HCT116 (cell line): Measurements from ENCODE around the gene SLC6A13. TPM values are rescaled to one million over a fixed set of nuclear protein-coding genes. Genes with fewer than 3 reads are reported as not detected.

ENCODE experiments used
- ATAC-seq: fragments of 200-7000 bp; cut with Tn5 transposase; 2 replicates; pipeline ENCODE4 v1.9.1; 2020; ENCODE audit warnings: mild to moderate bottlenecking, moderate library complexity
- BruUV-seq: library from RNA; stranded (reverse); fragments of 400-500 nt; replicated peaks from 2 replicates; lab custom pipeline; 2021; lab: Mats Ljungman, UMichigan
- CTCF ChIA-PET: fragments of 300-600 bp; sonication (Branson Sonifier 250); formaldehyde crosslinking; loops from one replicate; lab custom pipeline; 2021; ENCODE audit warnings: antibody characterized with exemption; lab: Charles Lee
- POLR2A ChIA-PET: fragments of 300-600, 350-600 bp; sonication (Branson Sonifier 250); formaldehyde crosslinking; loops from one replicate; lab custom pipeline; 2021; ENCODE audit warnings: antibody characterized with exemption; lab: Charles Lee
- RAD21 ChIA-PET, 2 experiments: fragments of 300-600 bp; sonication (Branson Sonifier 250); formaldehyde crosslinking; loops; one replicate each; lab custom pipeline; 2023; ENCODE audit warnings: low total read pairs in 2 of 2; ENCODE audit not compliant: uncharacterized antibody in 2 of 2, unreplicated experiment in 2 of 2, low non-redundant PET in 1 of 2; lab: Charles Lee
- DNase-seq: peaks from one replicate; pipeline ENCODE4 v3.0.0-alpha.2; 2010; ENCODE audit warnings: low read depth, low spot score
- H2AFZ ChIP-seq: fragments of 200-600 bp; shearing (Covaris generic), sonication (generic); 2 replicates; pipeline ENCODE4 v1.6.1; 2017; ENCODE audit warnings: low read depth, mixed run types, mixed read lengths, antibody characterized with exemption, low read length; ENCODE audit not compliant: poor library complexity, severe bottlenecking
- H3K27ac ChIP-seq: 2 replicates; pipeline ENCODE4 v1.5.1; 2012; ENCODE audit warnings: low read depth, low read length
- H3K27me3 ChIP-seq: fragments of 200-600 bp; sonication (generic); 2 replicates; pipeline ENCODE4 v1.6.1; 2016; ENCODE audit warnings: mixed run types, low read length, mixed read lengths; ENCODE audit not compliant: insufficient read depth
- H3K36me3 ChIP-seq, 2 experiments: fragments of 200-500 bp in 1 of 2; fragments of 200-600 bp in 1 of 2; sonication (Bioruptor generic) in 1 of 2; sonication (generic) in 1 of 2; 2 replicates each; pipeline versions ENCODE4 v1.5.1 to v1.6.1; 2014 to 2016; ENCODE audit warnings: low read length in 2 of 2, inconsistent platforms in 1 of 2, mixed read lengths in 1 of 2, mixed run types in 1 of 2; ENCODE audit not compliant: insufficient read depth in 2 of 2, control insufficient read depth in 1 of 2
- H3K4me1 ChIP-seq, 2 experiments: fragments of 200-600 bp in 1 of 2; sonication (generic) in 1 of 2; 2 replicates each; pipeline versions ENCODE4 v1.5.1 to v1.6.1; 2012 to 2017; ENCODE audit warnings: low read length in 2 of 2, inconsistent platforms in 1 of 2, mild to moderate bottlenecking in 1 of 2, mixed read lengths in 1 of 2, mixed run types in 1 of 2, moderate library complexity in 1 of 2; ENCODE audit not compliant: insufficient read depth in 2 of 2, control insufficient read depth in 1 of 2
- H3K4me2 ChIP-seq: fragments of 200-600 bp; sonication (generic); 2 replicates; pipeline ENCODE4 v1.6.1; 2017; ENCODE audit warnings: mixed run types, low read length, mixed read lengths
- H3K4me3 ChIP-seq, 2 experiments: fragments of 200-600 bp in 1 of 2; sonication (generic) in 1 of 2; replicated peaks in 1 of 2; 2 replicates each; pipeline ENCODE4 v1.5.1; 2011 to 2016; ENCODE audit warnings: low read length in 2 of 2, control low read depth in 1 of 2, low read depth in 1 of 2, mild to moderate bottlenecking in 1 of 2, mixed read lengths in 1 of 2, mixed run types in 1 of 2
- H3K79me2 ChIP-seq: fragments of 200-600 bp; sonication (generic); 2 replicates; pipeline ENCODE4 v1.6.1; 2017; ENCODE audit warnings: mild to moderate bottlenecking, mixed run types, low read length, moderate library complexity, mixed read lengths; ENCODE audit not compliant: insufficient read depth
- H3K9ac ChIP-seq: fragments of 200-600 bp; sonication (generic); 2 replicates; pipeline ENCODE4 v1.6.1; 2016; ENCODE audit warnings: low read length, mixed read lengths
- H3K9me2 ChIP-seq: fragments of 200-600 bp; sonication (generic), shearing (Covaris generic); 2 replicates; pipeline ENCODE4 v1.6.1; 2017; ENCODE audit warnings: mixed run types, mild to moderate bottlenecking, moderate library complexity; ENCODE audit not compliant: insufficient read depth
- H3K9me3 ChIP-seq, 2 experiments: fragments of 200-500 bp in 1 of 2; fragments of 200-600 bp in 1 of 2; sonication (Bioruptor generic) in 1 of 2; sonication (generic) in 1 of 2; 2 replicates each; pipeline ENCODE4 v1.6.1; 2014 to 2017; ENCODE audit warnings: low read length in 2 of 2, mixed read lengths in 2 of 2, inconsistent platforms in 1 of 2, low read depth in 1 of 2, mild to moderate bottlenecking in 1 of 2, mixed run types in 1 of 2, moderate library complexity in 1 of 2; ENCODE audit not compliant: control insufficient read depth in 1 of 2, insufficient read depth in 1 of 2
- H4K20me1 ChIP-seq: fragments of 200-600 bp; sonication (generic), shearing (Covaris generic); 2 replicates; pipeline ENCODE4 v1.6.1; 2017; ENCODE audit warnings: mixed run types, mild to moderate bottlenecking, moderate library complexity; ENCODE audit not compliant: insufficient read depth
- CBX3 ChIP-seq: IDR thresholded peaks from 2 replicates; pipeline ENCODE4 v1.6.1; 2012; ENCODE audit warnings: low read depth
- CEBPB ChIP-seq: IDR thresholded peaks from 2 replicates; pipeline ENCODE4 v1.6.1; 2012; ENCODE audit warnings: low read depth
- ELF1 ChIP-seq: IDR thresholded peaks from 2 replicates; pipeline ENCODE4 v1.6.1; 2012; ENCODE audit warnings: low read depth, borderline replicate concordance
- EZH2 ChIP-seq: fragments of 200-600 bp; sonication (generic); IDR thresholded peaks from 2 replicates; pipeline ENCODE4 v1.6.1; 2017; ENCODE audit warnings: antibody characterized with exemption, mixed run types
- POLR2A ChIP-seq: IDR thresholded peaks from 2 replicates; pipeline ENCODE4 v1.7.0; 2011; ENCODE audit warnings: borderline replicate concordance; ENCODE audit not compliant: insufficient read depth, insufficient read length; ENCODE audit errors: extremely low read depth
- RAD21 ChIP-seq: IDR thresholded peaks from 2 replicates; pipeline ENCODE4 v1.6.1; 2012; ENCODE audit warnings: low read depth, mild to moderate bottlenecking
- SIN3A ChIP-seq: IDR thresholded peaks from 2 replicates; pipeline ENCODE4 v1.6.1; 2012; ENCODE audit warnings: low read depth
- SRF ChIP-seq: IDR thresholded peaks from 2 replicates; pipeline ENCODE4 v1.6.1; 2012; ENCODE audit warnings: low read depth
- TCF7L2 ChIP-seq: IDR thresholded peaks from 2 replicates; pipeline ENCODE4 v1.7.0; 2011; ENCODE audit warnings: borderline replicate concordance, inconsistent platforms; ENCODE audit not compliant: insufficient read depth, insufficient read length; ENCODE audit errors: extremely low read depth
- YY1 ChIP-seq: IDR thresholded peaks from 2 replicates; pipeline ENCODE4 v1.6.1; 2011; ENCODE audit warnings: low read length, low read depth, moderate library complexity, mild to moderate bottlenecking; ENCODE audit not compliant: insufficient replicate concordance; ENCODE audit errors: extremely low read depth
- ZFX ChIP-seq: fragments of 450-650 bp; IDR thresholded peaks from 2 replicates; pipeline ENCODE4 v1.6.1; 2017
- ZNF274 ChIP-seq: fragments of 200-500 bp; sonication (Bioruptor generic); IDR thresholded peaks from 2 replicates; pipeline ENCODE4 v1.6.1; 2014; ENCODE audit warnings: mild to moderate bottlenecking, low read depth, low read length, inconsistent platforms
- intact Hi-C: fragments of 100-400 bp; cut with micrococcal nuclease; formaldehyde crosslinking; loops from 2 replicates; pipeline ENCODE4 v1.10.0; 2022
- total RNA-seq: library from RNA; stranded (reverse); gene quantifications from one replicate; pipeline ENCODE4 v1.2.1, GENCODE V29; 2021; ENCODE audit not compliant: unreplicated experiment
- TF ChIP-seq, protein P1 (sequence below): IDR thresholded peaks from 2 replicates; pipeline ENCODE4 v1.6.1; 2012
- TF ChIP-seq, protein P2 (sequence below): IDR thresholded peaks from 2 replicates; pipeline ENCODE4 v1.6.1; 2011; ENCODE audit warnings: mild to moderate bottlenecking, low read length, moderate library complexity; ENCODE audit not compliant: insufficient replicate concordance; ENCODE audit errors: extremely low read depth
- TF ChIP-seq, protein P3 (sequence below): IDR thresholded peaks from 2 replicates; pipeline ENCODE4 v1.6.1; 2012

The SLC6A13 gene
- total RNA-seq, 1 experiment from 2014 or later = 0.39 TPM

DNA sequence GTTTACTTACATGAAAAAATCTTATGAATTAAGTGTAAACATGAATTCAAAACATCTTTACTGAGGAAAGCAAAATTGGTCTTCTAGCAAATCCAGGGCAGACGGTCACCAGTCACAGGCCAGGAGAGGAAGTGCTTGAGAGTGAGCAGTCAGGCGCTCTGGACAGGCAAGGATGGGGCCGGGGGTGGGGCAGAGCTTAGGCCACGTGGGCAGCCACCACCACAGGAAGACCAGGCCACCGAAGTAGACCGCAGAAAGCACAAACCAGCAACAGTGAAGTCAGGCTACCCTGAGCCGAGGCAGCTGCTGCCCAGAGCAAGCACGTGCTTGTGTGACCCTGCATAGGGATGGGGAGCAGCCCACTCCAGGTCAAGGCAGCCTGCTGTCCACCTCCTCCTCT lies 82.2 kb downstream of the SLC6A13 start:
- Histone ChIP-seq H3K4me3 (no peak overlapping the region), H3K4me1 (peaks cover 9 to 55% of the 10 kb centered on the region in 2 experiments; a peak in 3 of 4 replicates), H4K20me1 (no peaks in the 10 kb centered on the region), H3K9me3 (no peaks in the 10 kb centered on the region), H3K36me3 (no peaks in the 10 kb centered on the region), H3K9ac (no peak overlapping the region), H3K79me2 (no peaks in the 10 kb centered on the region), H2AFZ (no peak overlapping the region), H3K27ac (no peak overlapping the region), H3K4me2 (no peak overlapping the region), H3K27me3 (no peaks in the 10 kb centered on the region), H3K9me2 (no peaks in the 10 kb centered on the region)
- intact Hi-C loops = no loop called here
- ATAC-seq (no peak), DNase-seq (no peak)
- ChIA-PET CTCF (no interaction called here), POLR2A (no interaction called here), RAD21 (no interaction called here)
- no TSS peak for BruUV-seq
- TF ChIP-seq, protein P1, sequence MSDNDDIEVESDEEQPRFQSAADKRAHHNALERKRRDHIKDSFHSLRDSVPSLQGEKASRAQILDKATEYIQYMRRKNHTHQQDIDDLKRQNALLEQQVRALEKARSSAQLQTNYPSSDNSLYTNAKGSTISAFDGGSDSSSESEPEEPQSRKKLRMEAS = no peak
- TF ChIP-seq, protein P2, sequence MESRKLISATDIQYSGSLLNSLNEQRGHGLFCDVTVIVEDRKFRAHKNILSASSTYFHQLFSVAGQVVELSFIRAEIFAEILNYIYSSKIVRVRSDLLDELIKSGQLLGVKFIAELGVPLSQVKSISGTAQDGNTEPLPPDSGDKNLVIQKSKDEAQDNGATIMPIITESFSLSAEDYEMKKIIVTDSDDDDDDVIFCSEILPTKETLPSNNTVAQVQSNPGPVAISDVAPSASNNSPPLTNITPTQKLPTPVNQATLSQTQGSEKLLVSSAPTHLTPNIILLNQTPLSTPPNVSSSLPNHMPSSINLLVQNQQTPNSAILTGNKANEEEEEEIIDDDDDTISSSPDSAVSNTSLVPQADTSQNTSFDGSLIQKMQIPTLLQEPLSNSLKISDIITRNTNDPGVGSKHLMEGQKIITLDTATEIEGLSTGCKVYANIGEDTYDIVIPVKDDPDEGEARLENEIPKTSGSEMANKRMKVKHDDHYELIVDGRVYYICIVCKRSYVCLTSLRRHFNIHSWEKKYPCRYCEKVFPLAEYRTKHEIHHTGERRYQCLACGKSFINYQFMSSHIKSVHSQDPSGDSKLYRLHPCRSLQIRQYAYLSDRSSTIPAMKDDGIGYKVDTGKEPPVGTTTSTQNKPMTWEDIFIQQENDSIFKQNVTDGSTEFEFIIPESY = no peak
- TF ChIP-seq CBX3 (no peak), ZNF274 (no peak), CEBPB (no peak), TCF7L2 (no peak), ELF1 (no peak), YY1 (no peak), SRF (no peak), EZH2 (no peak), RAD21 (no peak), POLR2A (no peak), ZFX (no peak), SIN3A (no peak)
- TF ChIP-seq, protein P3, sequence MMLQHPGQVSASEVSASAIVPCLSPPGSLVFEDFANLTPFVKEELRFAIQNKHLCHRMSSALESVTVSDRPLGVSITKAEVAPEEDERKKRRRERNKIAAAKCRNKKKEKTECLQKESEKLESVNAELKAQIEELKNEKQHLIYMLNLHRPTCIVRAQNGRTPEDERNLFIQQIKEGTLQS = no peak
